Duodenal mucosa (tissue), 2 donors: ENCODE measurements around the gene DGKA.

Experiments
- H3K27ac ChIP-seq: one replicate; pipeline ENCODE4 v1.7.0; 2013; ENCODE audit warnings: low read depth, low read length
- H3K27me3 ChIP-seq, 2 donors: one replicate each; pipeline ENCODE4 v1.7.0; 2013; ENCODE audit warnings: low read length in 2 of 2, control low read depth in 1 of 2; ENCODE audit not compliant: insufficient read depth in 2 of 2, control insufficient read depth in 1 of 2
- H3K36me3 ChIP-seq, 2 donors: one replicate each; pipeline ENCODE4 v1.7.0; 2013; ENCODE audit warnings: low read length in 2 of 2, control low read depth in 1 of 2; ENCODE audit not compliant: insufficient read depth in 2 of 2, control insufficient read depth in 1 of 2
- H3K4me1 ChIP-seq, 2 donors: one replicate each; pipeline ENCODE4 v1.7.0; 2013; ENCODE audit warnings: low read length in 2 of 2, control low read depth in 1 of 2; ENCODE audit not compliant: insufficient read depth in 2 of 2, control insufficient read depth in 1 of 2
- H3K4me3 ChIP-seq, 2 donors: one replicate each; pipeline ENCODE4 v1.7.0; 2013; ENCODE audit warnings: low read length in 2 of 2, low read depth in 1 of 2
- H3K9ac ChIP-seq, 2 donors: one replicate each; pipeline ENCODE4 v1.7.0; 2013; ENCODE audit warnings: low read length in 2 of 2, low read depth in 1 of 2
- H3K9me3 ChIP-seq, 2 donors: one replicate each; pipeline ENCODE4 v1.7.0; 2013; ENCODE audit warnings: low read length in 2 of 2, control low read depth in 1 of 2; ENCODE audit not compliant: control insufficient read depth in 1 of 2

Gene DGKA

GRCh38 chr12:55931317-55931779, 386 bp downstream of the DGKA start:
- no peaks in the 10 kb centered on the region for H3K9me3 ChIP-seq
- peak overlapping the region; percentile 88 for H3K27ac ChIP-seq
- peak overlapping the region; percentile 84 to 98 for H3K9ac ChIP-seq
- H3K27me3 ChIP-seq = no peaks in the 10 kb centered on the region
- H3K4me1 ChIP-seq = peaks cover 45 to 55% of the 10 kb centered on the region in 2 donors
- H3K4me3 ChIP-seq = peak overlapping the region; percentile 84 to 88
- H3K36me3 ChIP-seq = peaks cover 0 to 5% of the 10 kb centered on the region in 2 donors

- peak overlapping the region; percentile 88 to 98 for H3K9ac ChIP-seq
- peaks cover 43 to 53% of the 10 kb centered on the region in 2 donors for H3K4me1 ChIP-seq
- no peaks in the 10 kb centered on the region for H3K9me3 ChIP-seq
- H3K36me3 ChIP-seq = peaks cover 1 to 11% of the 10 kb centered on the region in 2 donors
- H3K4me3 ChIP-seq = peak overlapping the region; percentile 84 to 88
- peak overlapping the region; percentile 88 for H3K27ac ChIP-seq
- H3K27me3 ChIP-seq = no peaks in the 10 kb centered on the region
Observed at GRCh38 chr12:55931780-55932550, 1.0 kb downstream of the DGKA start.

- peaks cover 5 to 17% of the 10 kb centered on the region in 2 donors for H3K36me3 ChIP-seq
- no peaks in the 10 kb centered on the region for H3K27me3 ChIP-seq
- peaks cover 43 to 53% of the 10 kb centered on the region in 2 donors for H3K4me1 ChIP-seq
- H3K27ac ChIP-seq = peak overlapping the region; percentile 88
- no peaks in the 10 kb centered on the region for H3K9me3 ChIP-seq
- H3K9ac ChIP-seq = peak overlapping the region; percentile 88 to 98
- peak overlapping the region; percentile 84 to 88 for H3K4me3 ChIP-seq
Observed at GRCh38 chr12:55932551-55932910, 1.6 kb downstream of the DGKA start.

DNA sequence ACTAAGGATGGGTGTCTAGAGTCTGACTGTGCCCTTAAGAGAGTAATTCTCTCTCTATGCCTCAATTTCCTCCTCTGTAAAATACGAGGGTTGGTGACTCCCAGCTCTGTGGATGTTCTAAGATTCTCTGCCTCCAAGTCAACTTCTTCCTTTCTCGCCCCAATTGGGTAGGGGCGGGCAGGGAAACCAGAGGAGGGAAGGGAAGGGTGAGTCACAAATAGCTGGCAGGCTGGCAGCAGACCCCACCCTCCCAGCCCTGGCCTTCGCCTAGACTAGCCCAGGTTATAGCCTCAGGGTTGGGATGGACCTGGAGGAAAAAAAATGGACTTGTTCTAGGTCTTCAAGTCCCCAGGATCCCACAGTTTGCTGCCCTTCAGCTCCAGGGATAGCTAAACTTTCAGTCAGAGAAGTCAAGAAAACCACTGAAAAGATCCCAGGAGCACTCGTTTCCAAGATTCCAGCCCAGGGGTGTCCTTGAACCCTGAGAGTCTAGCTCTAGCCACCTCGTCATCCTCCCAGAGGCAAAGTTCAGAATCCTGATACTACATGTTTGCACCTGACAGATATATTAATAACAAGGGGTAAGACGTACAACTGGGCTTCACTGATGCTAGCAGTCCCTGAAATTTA, 2.3 kb downstream of the DGKA start:
- Histone ChIP-seq H3K27me3 (no peaks in the 10 kb centered on the region), H3K4me3 (peak overlapping the region; percentile 84 to 88), H3K9ac (peak overlapping the region; percentile 88 to 98), H3K36me3 (peaks cover 6 to 23% of the 10 kb centered on the region in 2 donors), H3K27ac (peak overlapping the region; percentile 88), H3K9me3 (no peaks in the 10 kb centered on the region), H3K4me1 (peaks cover 43 to 53% of the 10 kb centered on the region in 2 donors)

DNA sequence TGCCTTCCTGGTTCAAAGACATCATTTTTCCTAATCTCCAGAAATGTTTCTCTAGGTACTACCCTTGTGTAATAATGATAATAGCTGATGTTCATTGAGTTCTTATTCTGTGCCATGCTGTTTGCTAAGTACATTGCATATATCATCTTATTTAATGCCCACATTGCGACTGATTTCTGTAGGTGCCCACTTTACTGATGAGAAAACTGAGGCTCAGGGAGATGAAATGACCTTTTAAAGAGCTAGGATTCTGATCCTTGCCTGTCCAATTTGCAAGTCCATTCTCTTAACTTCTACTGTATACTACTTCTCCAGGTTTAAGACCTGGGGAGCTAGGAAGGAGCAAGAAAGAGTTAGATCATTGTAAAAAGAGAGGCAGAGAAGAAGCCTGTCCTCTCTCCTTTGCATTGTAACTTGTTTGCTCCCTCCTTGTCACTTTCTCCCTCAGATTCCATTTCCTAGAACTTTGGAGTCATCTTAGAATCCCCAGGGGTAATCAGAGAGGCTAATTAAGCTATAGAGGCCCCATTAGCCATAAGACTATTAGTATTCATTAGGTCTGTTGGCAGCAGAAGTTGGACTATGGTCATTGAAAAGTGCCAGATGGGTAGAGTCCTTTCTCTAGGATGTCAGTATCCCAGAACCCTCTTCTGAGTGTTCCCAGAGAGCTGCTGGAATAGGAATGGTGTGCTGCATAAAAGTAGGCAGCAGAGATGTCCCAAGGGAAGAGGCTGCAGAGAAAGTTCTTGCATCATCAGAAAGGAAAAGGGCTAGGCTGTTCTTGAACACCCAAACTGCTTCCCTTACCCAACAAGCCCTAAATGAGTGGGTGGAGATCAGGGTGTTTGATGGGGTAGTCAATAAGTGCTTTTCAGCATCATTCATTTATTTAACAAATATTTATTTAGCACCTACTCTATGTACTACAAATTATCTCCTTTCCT, 3.1 kb downstream of the DGKA start:
- peaks cover 42 to 48% of the 10 kb centered on the region in 2 donors for H3K4me1 ChIP-seq
- H3K9me3 ChIP-seq = no peaks in the 10 kb centered on the region
- H3K36me3 ChIP-seq = peaks cover 13 to 29% of the 10 kb centered on the region in 2 donors
- peak overlapping the region; percentile 28 for H3K27ac ChIP-seq
- H3K9ac ChIP-seq = peak overlapping the region; percentile 12 to 23
- H3K27me3 ChIP-seq = no peaks in the 10 kb centered on the region
- H3K4me3 ChIP-seq = peak overlapping the region; percentile 13 to 84

DNA sequence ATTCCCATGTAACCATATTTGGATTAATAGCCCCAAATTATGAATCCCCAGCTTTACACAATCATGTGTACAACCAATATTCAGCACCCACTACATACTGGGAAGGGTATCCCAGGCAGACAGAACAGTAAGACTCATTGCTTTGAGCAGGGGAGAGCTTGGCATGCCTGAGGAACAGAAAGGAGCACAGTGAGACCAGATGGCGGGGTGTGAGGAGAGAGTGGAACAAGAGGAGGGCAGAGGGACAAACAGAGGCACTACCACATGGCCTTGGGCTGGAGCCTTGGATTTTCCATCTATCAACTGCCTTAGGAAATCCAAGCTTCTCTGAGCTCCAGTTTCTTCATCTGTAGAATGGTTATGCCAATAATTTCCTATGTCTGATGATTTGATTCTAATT, 3.8 kb downstream of the DGKA start:
- Histone ChIP-seq H3K4me3 (peak overlapping the region; percentile 14 to 33), H3K9me3 (no peaks in the 10 kb centered on the region), H3K27ac (no peak overlapping the region), H3K27me3 (no peaks in the 10 kb centered on the region), H3K4me1 (peaks cover 37 to 48% of the 10 kb centered on the region in 2 donors), H3K9ac (no peak overlapping the region), H3K36me3 (peaks cover 16 to 34% of the 10 kb centered on the region in 2 donors)

- H3K9ac ChIP-seq = peak overlapping the region; percentile 5 to 13
- peak overlapping the region; percentile 3 to 33 for H3K4me3 ChIP-seq
- no peak overlapping the region for H3K27ac ChIP-seq
- H3K4me1 ChIP-seq = peaks cover 38 to 50% of the 10 kb centered on the region in 2 donors
- H3K9me3 ChIP-seq = no peaks in the 10 kb centered on the region
- H3K36me3 ChIP-seq = peaks cover 20 to 39% of the 10 kb centered on the region in 2 donors
- no peaks in the 10 kb centered on the region for H3K27me3 ChIP-seq
Observed at GRCh38 chr12:55935738-55936151, 4.8 kb downstream of the DGKA start.

DNA sequence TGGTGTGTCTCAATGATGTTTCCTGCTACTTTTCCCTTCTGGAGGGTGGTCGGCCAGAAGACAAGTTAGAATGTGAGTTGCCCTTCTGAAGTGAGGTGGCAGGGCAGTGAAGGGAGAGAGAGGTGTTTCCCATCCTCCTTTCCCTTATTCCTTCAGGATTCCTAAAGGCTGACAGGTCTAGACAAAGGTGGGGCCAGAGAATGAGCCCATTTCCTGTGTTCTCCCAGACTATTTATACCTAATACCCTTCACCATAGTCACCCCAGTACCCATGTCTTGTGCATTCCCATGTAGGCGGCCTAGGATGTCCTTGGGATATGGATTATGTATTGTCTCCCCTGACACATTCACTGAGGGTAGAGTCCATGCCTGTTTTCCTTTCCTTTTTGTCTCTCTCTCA, 7.0 kb downstream of the DGKA start:
- Histone ChIP-seq H3K36me3 (peaks cover 34 to 60% of the 10 kb centered on the region in 2 donors), H3K27me3 (no peaks in the 10 kb centered on the region), H3K9ac (no peak overlapping the region), H3K9me3 (no peaks in the 10 kb centered on the region), H3K27ac (no peak overlapping the region), H3K4me3 (no peak overlapping the region), H3K4me1 (peaks cover 26 to 44% of the 10 kb centered on the region in 2 donors)

DNA sequence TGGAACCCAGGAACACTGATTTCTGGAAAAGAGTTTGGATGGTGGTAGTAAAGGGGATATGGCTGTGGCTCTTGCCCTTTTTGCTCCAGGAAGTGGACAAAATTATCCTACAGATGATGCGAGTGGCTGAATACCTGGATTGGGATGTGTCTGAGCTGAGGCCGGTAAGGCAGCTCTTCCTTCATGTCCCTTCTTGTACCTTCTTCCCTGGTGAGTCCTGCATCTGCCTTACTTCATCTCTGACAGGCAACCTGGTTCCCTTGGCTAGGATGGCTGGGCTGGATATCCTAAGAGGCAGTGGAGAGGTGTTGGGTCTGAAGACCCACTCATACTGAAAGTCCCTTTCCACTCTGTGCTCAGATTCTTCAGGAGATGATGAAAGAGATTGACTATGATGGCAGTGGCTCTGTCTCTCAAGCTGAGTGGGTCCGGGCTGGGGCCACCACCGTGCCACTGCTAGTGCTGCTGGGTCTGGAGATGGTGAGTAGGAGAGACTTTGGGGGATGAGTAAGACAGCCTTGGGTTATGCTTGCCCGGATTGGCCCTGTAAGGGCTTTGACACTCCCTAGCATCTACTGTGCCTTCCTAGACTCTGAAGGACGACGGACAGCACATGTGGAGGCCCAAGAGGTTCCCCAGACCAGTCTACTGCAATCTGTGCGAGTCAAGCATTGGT, 8.0 kb downstream of the DGKA start:
- H3K4me3 ChIP-seq = no peak overlapping the region
- H3K9ac ChIP-seq = no peak overlapping the region
- peaks cover 34 to 69% of the 10 kb centered on the region in 2 donors for H3K36me3 ChIP-seq
- H3K4me1 ChIP-seq = peaks cover 19 to 34% of the 10 kb centered on the region in 2 donors
- H3K27me3 ChIP-seq = no peaks in the 10 kb centered on the region
- no peak overlapping the region for H3K27ac ChIP-seq
- no peaks in the 10 kb centered on the region for H3K9me3 ChIP-seq
